K562 (cell line): Measurements from ENCODE around the gene LYPD5. TPM values are rescaled to one million over a fixed set of nuclear protein-coding genes. Genes with fewer than 3 reads are reported as not detected.
A peak's percentile ranks its signal among the peaks of the same experiment; 100 is the strongest.

Source experiments
- CHD7 ChIP-seq: fragments of 200-600 bp; sonication (generic); IDR thresholded peaks from one replicate; pipeline ENCODE4 v1.6.1; 2012; ENCODE audit warnings: mild to moderate bottlenecking, low read depth, low read length, inconsistent platforms
- GABPA ChIP-seq: fragments of 200-800 bp; sonication (Bioruptor generic); conservative IDR thresholded peaks from 2 replicates; pipeline ENCODE4 v1.6.1; 2016; ENCODE audit warnings: low read depth, missing genetic modification characterization, missing compliant biosample characterization
- IRF2 ChIP-seq: sonication (generic); formaldehyde crosslinking; IDR thresholded peaks from 2 replicates; pipeline ENCODE4 v1.8.1; 2022; ENCODE audit warnings: mild to moderate bottlenecking, missing genetic modification reagents
- JUND ChIP-seq, 2 experiments: IDR thresholded peaks; 2 replicates in 1 of 2; 3 replicates in 1 of 2; pipeline ENCODE4 v1.6.1; 2011; ENCODE audit warnings: borderline replicate concordance in 2 of 2, low read depth in 2 of 2, low read length in 2 of 2, improper control_type of control experiment in 1 of 2, missing biosample characterization in 1 of 2, missing genetic modification characterization in 1 of 2, missing genetic modification reagents in 1 of 2
- MAZ ChIP-seq, 2 experiments: fragments of 450-650 bp in 1 of 2; sonication (generic) in 1 of 2; formaldehyde crosslinking; IDR thresholded peaks in 1 of 2; conservative IDR thresholded peaks in 1 of 2; 2 replicates each; pipeline versions ENCODE4 v1.4.0 to v1.5.0; 2020; ENCODE audit warnings: mild to moderate bottlenecking in 1 of 2, missing genetic modification reagents in 1 of 2
- RNF219 ChIP-seq: fragments of 250-450 bp; sonication (Bioruptor Pico); IDR thresholded peaks from 2 replicates; pipeline ENCODE4 v1.5.0; 2022; ENCODE audit warnings: mild to moderate bottlenecking
- SIN3B ChIP-seq: fragments of 450-650 bp; IDR thresholded peaks from 2 replicates; pipeline ENCODE4 v1.6.1; 2017; ENCODE audit warnings: low read depth, mild to moderate bottlenecking, moderate library complexity
- ZNF146 ChIP-seq: IDR thresholded peaks from one replicate; pipeline ENCODE4 v1.6.1; 2018; ENCODE audit warnings: missing compliant biosample characterization; ENCODE audit not compliant: unreplicated experiment
- ZNF384 ChIP-seq: IDR thresholded peaks from 2 replicates; pipeline ENCODE4 v1.6.1; 2012; ENCODE audit warnings: low read depth, low read length, improper control_type of control experiment
- ZNF511 ChIP-seq: sonication (generic); formaldehyde crosslinking; IDR thresholded peaks from 2 replicates; pipeline ENCODE4 v1.8.0; 2022; ENCODE audit warnings: mild to moderate bottlenecking, missing genetic modification reagents
- polyA plus RNA-seq, 8 experiments: library from polyadenylated mRNA; depleted of rRNA in 4 of 8; stranded (reverse) in 5 of 8; unstranded in 3 of 8; fragments of >200 nt; fragmentation: Nextera tagmentation in 2 of 8; fragmentation: Illumina TruSeq in 1 of 8; extraction: Ambion mirVana in 2 of 8; extraction: Trizol in 1 of 8; gene quantifications; 2 replicates each; pipeline versions ENCODE4 v1.2.1 to v1.2.3, GENCODE V29; 2011 to 2014; ENCODE audit warnings: inconsistent platforms in 1 of 8, missing spikeins in 1 of 8
- total RNA-seq, 7 experiments: library from RNA; depleted of rRNA in 6 of 7; stranded (reverse); fragments of >200 nt in 6 of 7; fragmentation: Illumina TruSeq in 2 of 7; extraction: Trizol in 2 of 7; gene quantifications; 2 replicates each; pipeline versions ENCODE4 v1.2.1 to v1.2.3, GENCODE V29; 2011 to 2021; ENCODE audit warnings: low replicate concordance in 1 of 7
- TF ChIP-seq, protein P1 (sequence below): sonication (generic); formaldehyde crosslinking; IDR thresholded peaks from 2 replicates; pipeline ENCODE4 v1.9.0; 2022; ENCODE audit warnings: mild to moderate bottlenecking, missing genetic modification reagents

The LYPD5 gene
- total and polyA plus RNA-seq, 9 of the 15 experiments (the other 6 are each of a cell fraction or from before 2014, with no cell fraction given): 0.03 to 0.22 (median 0.10) TPM; not detected in 3

- TF ChIP-seq SIN3B: 0 out of 2 replicates have a peak, but pooled peaks have one; percentile 19
- TF ChIP-seq JUND (IDR thresholded peaks at IDR 0.05; ENCODE audit: borderline replicate concordance, low read depth, low read length): no peak
- TF ChIP-seq JUND (tag; IDR thresholded peaks at IDR 0.05; ENCODE audit: borderline replicate concordance, low read depth, low read length): no peak
- no peak for TF ChIP-seq ZNF511 (CRISPR knock-in tag)
- TF ChIP-seq, protein P1, sequence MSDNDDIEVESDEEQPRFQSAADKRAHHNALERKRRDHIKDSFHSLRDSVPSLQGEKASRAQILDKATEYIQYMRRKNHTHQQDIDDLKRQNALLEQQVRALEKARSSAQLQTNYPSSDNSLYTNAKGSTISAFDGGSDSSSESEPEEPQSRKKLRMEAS (CRISPR knock-in tag): peak; percentile 58
- no peak for TF ChIP-seq RNF219
- TF ChIP-seq CHD7: no peak
- no peak for TF ChIP-seq ZNF384
- no peak for TF ChIP-seq IRF2 (CRISPR knock-in tag)
- no peak for TF ChIP-seq GABPA (tag)
- TF ChIP-seq ZNF146 (CRISPR knock-in tag): no peak
- TF ChIP-seq MAZ (CRISPR knock-in tag; conservative IDR thresholded peaks at IDR 0.05 in 1 of 2, IDR thresholded peaks at IDR 0.05 in 1 of 2): peak in 1 of 2 experiments; percentile 63; a peak in 1 of 4 replicates
Measured at GRCh38 chr19:43780706-43781525, 21.3 kb downstream of the LYPD5 start, which contains the start of gene KCNN4 (continued).
